Measurements from ENCODE around the gene IFIT5.

DNA sequence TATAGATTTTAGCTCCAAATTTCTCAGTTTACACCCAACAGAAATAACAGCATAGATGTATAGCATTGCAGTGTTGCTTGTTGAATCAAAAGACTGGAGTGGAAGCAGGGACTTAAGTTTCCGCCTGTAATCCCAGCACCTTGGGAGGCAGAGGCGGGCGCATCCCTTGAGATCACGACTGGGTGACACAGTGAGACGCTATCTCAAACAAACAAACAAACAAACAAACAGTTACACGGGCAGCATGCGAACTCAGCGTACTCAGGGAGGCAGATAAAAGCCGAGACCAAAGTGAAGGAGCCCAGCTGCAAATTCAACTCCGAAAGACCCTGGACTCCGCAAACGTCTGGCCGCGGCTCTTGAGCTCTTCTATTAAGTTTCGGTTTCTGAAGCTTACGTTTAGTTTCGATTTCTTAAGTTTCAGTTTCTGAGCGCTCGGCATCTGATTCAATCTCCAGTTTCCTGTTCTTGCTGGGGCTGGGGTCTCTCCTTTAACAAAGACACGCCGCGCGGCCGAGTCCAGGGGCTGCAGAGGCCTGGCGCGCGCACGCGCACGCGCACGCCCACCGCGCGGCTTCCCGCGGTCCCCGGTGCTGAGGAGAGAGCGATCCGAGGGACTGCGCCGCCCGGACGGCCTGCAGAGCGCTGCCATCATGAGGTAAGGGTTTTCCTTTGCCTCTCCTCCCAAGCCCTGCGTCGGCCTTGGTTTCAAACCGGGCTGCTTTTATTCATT lies at the start of gene IFIT5:
- TF ChIP-seq CTCF (conservative IDR thresholded peaks at IDR 0.05; ENCODE audit: low read depth, low read length) (no peak), EZH2 (IDR thresholded peaks at IDR 0.05; ENCODE audit: low read length, unreplicated experiment) (no peak), EZH2phosphoT487 (IDR thresholded peaks at IDR 0.05; ENCODE audit: borderline replicate concordance, low read length) (no peak)
